ENCODE measurements around the gene CLEC17A.
"Not testable (repeated sequence)": the region's sequence is repeated elsewhere in the genome, so short reads cannot be mapped to it uniquely, and the experiment has no call there.

The CLEC17A gene

DNA sequence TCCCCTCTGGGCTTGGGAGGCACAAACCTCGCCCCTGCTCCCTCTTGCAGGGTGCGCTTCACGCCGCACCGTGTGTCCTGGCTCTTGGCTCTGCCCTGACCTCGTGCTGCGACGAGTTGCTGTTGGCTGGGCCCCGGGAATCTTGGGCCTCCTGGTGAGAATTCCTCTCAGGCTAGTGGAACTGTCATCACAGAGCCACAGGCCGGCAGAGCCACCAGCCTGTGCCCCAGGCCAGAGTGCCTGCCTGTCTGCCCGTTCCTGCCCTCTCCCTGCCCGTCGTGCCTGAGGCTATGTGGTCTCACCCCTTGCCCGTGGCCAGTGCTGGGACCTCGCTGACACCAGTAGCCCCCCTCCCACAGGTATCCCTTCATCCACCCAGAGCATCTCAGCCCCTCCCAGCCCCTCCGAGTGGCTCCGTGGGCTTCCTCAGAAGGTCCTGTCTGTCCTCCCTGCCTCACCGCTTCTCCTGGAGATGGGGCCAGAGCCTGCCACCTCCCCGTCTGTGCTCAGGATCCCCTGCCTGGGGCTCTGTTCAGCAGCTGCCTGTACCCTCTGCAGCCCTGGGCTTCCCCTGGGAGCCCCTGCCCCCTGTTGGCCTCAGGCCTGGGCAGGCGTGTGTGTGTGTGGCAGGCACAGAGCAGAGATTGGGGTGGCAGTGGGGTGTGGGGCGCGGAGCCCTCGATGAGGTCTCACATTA is 24.4 kb upstream of the CLEC17A start:
- DNase-seq (ENCODE audit: low read depth in 2 of 2, low spot score in 1 of 2), result no peak

DNA sequence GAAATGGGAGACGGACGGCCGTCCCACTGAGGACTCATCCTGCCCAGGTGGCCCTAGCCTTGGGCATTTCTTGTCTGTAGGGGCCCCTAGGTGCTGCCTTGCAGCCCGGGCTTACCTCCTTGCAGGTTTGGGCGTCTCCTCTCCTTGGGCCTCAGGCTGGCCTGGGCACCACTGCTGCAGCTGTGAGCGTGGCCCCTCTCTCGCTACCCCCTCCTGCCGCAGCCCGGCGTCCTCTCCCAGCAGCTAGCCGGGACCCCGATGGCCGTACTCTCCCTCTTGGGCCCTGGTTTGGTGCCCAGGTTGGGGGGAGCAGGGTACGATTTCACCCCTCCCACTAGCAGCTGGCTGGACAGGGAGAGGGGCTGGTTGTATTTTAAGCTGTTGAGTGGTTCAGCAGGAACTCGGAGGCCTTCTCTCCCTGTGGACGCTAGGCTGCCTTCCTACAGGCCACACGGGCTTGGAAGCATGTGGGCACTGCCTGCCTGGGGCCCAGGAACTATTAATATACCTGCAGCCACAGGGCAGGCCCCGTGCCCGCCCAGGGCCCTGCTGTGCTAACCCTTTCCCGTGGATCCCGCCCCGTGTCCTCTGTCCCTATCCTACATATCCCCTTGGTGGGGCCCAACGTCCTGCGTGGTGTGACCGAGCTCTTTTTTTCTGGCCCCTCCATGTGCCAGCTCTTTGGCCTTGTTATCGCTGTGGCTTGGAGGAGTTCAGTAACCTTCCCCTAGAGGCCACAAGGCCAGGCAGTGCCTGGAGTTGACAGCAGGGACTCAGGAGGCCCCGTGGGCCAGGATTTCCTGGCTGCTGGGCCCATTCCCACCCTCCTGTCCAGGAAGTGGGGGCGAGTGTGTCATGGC is 22.7 kb upstream of the CLEC17A start:
- DNase-seq (ENCODE audit: low read depth in 2 of 2, low spot score in 1 of 2), result no peak

DNA sequence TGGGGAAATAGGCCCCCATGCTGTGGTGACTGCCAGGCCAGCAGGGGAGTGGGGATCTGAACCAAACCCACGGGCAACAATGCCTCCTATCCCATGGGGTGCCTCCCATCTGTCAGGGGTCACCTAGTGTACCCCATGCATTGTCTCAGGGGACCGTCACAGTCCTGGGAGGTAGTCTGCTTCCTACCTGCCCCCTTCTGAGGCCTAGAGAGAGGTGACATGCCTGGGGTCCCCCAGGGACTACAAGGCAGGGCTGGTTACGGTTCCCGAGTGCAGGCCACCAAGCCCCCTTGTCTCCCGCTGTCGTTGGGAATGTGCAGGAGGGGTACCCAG is 22.1 kb upstream of the CLEC17A start:
- DNase-seq (ENCODE audit: low read depth in 2 of 2, low spot score in 1 of 2), result no peak

DNA sequence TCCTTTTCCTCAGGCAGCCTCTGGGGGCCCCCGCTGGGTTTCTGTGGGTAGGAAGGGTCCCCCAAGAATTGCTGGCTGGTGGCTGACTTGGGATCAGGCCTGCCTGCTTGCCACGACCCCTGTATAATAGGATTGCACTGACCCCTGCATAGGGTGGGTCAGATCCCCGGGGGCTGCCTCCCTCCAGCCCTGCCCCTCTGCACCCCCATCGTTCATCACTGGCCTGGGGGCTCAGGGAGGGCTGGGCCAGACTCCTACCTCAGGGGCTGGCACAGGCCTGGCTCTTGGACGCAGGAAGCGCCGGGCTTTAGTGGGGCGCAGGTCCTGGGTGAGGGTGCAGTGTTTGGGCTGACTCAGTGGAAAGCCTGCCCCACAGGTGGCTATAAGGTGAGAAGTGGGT is 21.6 kb upstream of the CLEC17A start:
- DNase-seq (ENCODE audit: low read depth in 2 of 2, low spot score in 1 of 2), result no peak

DNA sequence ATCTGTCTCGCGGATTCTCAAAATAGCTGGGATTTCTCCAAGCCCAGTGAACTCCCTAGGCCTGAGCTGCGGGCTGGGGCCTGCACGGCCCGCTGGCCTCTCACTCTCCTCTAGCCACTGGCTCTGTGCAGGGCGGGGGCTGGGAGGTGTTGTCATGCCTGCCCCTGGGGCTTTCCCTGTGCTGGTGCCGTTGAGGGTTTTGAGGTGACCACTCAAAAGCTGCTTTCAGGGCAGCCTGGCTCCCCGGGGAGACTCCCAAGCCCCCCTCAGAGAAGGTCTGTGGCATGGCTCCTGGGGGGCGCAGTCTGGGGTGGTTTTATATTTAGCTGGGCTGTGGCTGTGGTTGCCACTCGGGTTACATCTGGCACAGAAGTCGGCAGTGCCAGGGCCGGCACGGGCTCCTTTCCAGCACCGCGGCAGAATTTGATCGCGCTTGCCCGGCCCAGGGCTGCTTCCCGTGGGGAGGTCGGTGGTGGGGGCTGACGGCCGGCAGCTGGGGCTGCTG is 21.0 kb upstream of the CLEC17A start:
- no peak for DNase-seq (ENCODE audit: low read depth in 2 of 2, low spot score in 1 of 2)

DNA sequence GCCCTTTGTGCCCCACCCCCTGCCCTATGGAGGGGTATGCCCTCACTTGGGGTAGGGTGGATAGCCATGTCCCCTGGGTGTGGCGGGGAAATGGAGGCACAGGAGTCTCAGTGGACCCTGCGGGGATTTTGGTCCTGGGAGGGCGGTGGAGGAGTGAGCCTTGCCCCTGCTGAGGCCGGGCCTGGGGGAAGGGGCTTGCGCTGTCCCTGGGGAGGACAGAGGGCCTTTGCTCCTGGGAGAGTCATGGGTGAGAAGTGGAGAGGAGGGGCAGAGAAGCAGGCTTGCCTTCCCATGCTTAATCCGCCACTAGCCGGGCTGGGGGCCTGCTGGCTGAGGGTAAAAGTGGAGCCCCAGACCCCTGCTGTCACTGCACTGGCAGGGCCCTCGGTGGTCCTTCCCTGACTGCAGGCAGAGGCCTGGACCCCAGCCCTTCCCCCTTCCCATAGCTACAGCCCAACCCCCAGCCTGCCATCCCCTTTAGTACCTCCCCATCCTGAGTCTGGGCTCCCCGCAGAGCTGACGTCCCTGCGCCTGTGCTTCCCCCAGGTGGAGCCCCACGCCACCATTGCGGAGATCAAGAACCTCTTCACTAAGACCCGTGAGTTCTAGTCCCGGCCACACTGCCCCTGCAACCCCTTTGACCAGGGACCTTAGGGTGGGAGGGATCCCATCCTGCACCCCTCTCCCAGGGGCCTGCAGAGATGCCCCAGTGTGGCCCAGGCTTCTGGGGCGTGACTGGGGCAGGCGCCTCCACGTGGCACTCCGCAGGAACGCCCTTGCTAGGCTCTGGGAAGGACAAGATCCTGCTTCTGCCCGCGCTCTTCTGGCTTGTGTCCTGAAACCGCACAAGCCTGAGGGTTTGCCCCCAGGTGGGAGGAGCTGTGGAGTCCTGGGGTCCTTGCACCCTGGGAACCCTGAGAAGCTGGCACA is 20.0 kb upstream of the CLEC17A start:
- no peak for DNase-seq (ENCODE audit: low read depth in 2 of 2, low spot score in 1 of 2)

DNA sequence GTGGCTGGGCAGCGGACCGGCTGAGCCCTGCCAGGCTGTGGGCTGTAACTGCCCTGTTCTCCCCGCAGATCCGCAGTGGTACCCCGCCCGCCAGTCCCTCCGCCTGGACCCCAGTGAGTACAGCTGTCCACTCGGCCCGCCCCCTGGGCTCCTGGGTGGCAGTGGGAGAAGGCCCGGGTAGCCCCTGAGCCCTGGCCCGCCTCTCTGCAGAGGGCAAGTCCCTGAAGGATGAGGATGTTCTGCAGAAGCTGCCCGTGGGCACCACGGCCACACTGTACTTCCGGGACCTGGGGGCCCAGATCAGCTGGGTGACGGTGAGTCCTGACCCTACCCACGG is 19.3 kb upstream of the CLEC17A start:
- DNase-seq (ENCODE audit: low read depth in 2 of 2, low spot score in 1 of 2), result no peak

DNA sequence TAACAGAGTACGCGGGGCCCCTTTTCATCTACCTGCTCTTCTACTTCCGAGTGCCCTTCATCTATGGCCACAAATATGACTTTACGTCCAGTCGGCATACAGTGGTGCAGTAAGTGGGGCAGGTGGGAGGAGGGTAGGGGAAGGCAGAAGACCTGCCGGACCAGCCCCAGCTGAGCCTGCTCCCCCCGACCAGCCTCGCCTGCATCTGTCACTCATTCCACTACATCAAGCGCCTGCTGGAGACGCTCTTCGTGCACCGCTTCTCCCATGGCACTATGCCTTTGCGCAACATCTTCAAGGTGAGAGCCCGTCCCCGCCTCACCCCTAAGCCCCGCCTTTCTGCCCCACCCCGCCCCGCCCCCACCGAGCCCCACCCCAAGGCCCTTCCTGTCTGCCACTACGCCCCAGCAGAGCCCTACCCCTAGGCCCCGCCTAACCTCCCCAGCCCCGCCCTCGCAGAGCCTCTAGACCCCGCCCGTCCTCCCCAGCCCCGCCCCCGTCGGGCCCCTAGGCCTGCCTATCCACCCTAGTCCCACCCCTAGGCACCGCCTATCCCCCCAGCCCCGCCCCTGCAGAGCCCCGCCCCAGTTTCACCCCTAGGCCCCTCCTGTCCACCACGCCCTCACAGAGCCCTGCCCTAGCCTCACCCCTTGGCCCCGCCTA is 18.8 kb upstream of the CLEC17A start:
- no peak for DNase-seq (ENCODE audit: low read depth in 2 of 2, low spot score in 1 of 2)

DNA sequence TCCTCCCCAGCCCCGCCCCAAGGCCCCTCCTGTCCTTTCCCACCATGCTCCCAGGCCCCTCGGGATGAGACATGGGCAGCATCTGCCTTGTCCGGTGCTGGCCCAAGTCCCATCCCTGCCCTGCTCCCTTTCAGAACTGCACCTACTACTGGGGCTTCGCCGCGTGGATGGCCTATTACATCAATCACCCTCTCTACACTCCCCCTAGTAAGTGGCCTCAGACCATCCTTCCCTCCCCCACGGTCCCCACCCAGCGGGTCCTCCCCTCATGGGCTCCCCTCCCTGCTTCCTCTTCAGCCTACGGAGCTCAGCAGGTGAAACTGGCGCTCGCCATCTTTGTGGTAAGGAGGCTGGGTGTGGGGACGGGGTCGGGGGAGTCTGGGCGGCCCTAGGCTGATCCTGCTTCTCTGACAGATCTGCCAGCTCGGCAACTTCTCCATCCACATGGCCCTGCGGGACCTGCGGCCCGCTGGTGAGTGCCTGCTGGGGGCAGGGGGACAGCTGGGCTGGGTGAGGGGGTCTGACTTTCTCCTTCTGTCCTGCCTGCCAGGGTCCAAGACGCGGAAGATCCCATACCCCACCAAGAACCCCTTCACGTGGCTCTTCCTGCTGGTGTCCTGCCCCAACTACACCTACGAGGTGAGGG is 18.1 kb upstream of the CLEC17A start:
- DNase-seq (ENCODE audit: low read depth in 2 of 2, low spot score in 1 of 2), result not testable (repeated sequence)

DNA sequence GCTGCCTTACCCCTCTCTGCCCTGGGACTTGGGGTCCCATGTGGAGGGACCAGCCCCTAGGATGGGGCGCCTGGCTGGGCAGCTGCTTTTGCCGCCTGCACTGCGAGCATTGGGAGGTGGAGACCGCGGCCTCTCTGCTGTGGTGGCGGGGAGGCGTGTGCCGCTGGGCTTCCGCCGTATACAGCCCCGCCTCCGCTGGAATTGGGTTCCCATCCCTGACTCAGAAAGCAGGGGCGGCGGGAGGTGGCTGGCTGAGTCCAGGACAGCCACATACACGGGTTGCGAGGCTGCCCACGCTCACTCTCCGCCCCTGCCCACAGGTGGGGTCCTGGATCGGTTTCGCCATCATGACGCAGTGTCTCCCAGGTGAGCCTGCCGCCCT is 17.6 kb upstream of the CLEC17A start:
- no peak for DNase-seq (ENCODE audit: low read depth in 2 of 2, low spot score in 1 of 2)

DNA sequence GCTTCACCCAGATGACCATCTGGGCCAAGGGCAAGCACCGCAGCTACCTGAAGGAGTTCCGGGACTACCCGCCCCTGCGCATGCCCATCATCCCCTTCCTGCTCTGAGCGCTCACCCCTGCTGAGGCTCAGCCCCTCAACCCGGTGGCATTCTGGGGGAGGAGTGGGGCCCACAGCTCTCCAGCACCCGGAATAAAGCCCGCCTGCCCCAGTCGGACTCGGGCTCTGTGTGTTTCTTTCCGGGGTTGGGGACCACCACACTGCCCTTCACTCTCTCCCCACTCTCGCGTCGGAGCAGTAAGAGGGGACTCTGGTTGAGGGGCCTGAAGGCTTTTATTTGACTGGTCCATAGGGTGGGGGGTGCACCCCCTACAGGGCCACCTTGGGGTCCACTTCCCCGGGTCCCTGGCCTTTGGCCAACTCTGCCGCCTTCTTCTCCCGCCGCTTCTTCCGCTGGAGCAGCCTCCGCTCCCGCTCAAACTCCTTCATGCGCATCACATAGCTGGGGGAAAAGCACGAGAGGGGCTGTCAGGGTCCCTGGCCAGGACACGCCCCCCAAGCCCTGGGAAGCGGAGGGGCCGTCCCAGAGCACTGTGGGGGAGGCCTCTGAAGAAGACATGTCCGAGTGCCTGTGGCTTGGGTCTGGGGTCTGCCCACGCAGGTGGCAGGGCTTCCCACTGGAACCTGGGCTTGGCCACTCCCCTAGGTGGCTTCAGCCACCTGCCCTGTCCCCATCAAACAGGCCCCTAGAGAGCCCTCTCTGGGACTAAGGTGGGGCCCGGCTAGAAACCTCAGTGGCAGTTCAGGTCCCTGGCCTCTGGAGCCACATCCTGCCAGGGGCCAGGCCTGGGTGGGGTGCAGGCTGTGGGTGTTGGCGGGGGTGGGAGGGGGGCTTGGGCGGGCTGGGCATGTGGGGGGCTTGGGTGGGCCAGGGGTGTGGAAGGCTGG is 16.8 kb upstream of the CLEC17A start:
- DNase-seq (ENCODE audit: low read depth in 2 of 2, low spot score in 1 of 2), result no peak

DNA sequence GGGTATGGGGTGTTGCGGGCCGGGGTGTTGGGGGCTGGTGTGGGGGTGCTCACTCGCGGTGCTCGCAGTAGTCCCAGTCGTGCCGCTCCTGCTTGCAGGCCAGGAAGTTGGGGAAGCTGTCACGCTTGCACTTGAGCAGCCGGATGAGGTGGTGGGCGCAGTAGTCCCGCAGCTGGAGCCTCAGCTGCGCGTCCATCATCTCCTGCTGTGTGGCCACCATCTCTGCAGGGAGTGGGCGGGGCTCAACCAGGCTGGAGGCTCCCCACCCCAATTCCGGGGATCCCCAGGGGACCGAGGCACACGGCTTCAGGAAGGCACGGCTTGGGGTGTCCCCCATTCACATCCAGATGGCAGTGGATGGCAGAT is 16.2 kb upstream of the CLEC17A start:
- no peak for DNase-seq (ENCODE audit: low read depth in 2 of 2, low spot score in 1 of 2)

DNA sequence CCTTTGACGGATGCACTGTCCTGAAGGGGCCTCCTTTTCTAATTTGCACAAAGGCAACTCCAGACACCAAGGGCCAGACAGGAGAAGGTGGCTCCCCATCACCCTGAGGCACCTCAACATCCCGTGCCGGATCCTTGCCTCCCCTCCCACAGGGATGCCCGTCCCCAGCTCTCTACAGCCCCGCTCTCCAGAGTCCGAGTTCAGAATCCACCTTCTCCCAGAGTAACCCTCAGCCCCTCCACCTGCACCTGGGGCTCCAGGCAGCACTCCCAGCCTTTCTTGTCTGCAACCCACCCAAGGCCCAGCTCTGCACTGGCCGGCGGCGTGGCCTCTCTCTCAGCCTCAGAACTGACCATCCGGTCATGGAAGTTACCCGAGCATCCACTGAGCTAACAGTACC is 15.8 kb upstream of the CLEC17A start:
- DNase-seq (ENCODE audit: low read depth in 2 of 2, low spot score in 1 of 2), result no peak

DNA sequence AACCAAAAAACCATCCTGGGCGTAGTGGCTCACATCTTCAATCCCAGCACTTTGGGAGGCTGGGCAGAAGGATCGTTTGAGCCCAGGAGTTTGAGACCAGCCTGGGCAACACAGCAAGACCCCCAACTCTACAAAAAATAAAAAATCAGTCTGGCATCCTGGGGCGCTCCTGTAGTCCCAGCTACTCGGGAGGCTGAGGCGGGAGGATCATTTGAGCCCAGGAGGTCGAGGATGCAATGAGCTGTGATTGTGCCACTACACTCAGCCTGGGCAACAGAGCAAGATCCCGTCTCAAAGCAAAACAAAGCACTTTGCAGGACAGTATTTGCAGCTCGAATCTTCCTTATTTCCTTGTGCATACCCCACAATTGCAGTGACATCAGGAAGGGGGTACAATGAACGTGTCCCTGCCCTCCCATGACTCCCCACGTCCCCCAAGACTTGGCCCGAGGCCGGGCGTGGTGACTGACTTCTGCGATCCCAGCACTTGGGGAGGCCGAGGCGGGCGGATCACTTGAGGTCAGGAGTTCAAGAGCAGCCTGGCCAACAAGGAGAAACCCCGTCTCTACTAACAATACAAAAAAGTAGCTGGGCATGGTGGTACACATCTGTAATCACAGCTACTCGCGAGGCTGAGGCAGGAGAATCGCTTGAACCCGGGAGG is 11.9 kb upstream of the CLEC17A start:
- DNase-seq (ENCODE audit: low read depth in 2 of 2, low spot score in 1 of 2), result no peak

DNA sequence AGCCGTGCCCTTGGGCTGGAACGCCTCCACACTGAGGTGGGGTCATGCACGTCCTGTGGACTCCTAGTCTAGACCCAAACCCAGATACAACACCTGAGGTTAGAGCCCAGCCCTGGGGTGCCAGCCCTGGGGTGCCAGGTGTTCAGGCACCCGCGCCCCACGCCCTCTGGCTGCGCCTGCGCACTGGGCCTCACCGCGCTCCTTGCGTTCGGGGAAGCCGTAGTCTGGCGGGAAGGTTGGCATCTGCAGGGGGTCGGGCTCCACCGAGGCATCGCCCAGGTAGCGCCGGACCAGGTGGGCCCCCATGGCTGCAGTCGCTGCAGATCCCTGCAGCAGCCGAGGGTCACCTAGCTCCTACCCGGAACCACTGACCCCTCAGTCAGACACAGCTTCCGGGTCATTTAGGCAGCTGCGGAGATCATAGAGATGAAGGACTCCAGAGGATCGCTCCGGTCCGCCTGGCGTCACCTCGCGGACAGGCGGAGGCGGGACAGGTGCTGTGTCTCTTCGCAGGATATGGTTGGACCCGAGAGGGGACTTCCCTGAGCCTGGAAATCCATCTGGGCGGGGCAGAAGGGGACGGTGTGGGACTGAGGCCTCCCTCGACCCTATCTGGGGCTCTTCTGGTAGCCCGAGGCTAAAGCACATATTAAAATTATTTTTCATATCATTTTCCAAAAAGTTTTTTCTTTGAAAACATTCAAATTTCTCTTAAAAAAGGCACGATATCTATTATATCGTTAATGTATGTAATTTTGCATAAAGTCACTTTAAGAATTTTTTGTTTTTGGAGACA is 11.0 kb upstream of the CLEC17A start, which contains the start of gene NDUFB7:
Gene NDUFB7, minus strand, starts transcription at position 372 of the 796 bp plus-strand sequence. Its CDS starts 66 bp downstream, at position 306.
- DNase-seq (ENCODE audit: low read depth in 2 of 2, low spot score in 1 of 2), result peak; percentile 59 to 75

DNA sequence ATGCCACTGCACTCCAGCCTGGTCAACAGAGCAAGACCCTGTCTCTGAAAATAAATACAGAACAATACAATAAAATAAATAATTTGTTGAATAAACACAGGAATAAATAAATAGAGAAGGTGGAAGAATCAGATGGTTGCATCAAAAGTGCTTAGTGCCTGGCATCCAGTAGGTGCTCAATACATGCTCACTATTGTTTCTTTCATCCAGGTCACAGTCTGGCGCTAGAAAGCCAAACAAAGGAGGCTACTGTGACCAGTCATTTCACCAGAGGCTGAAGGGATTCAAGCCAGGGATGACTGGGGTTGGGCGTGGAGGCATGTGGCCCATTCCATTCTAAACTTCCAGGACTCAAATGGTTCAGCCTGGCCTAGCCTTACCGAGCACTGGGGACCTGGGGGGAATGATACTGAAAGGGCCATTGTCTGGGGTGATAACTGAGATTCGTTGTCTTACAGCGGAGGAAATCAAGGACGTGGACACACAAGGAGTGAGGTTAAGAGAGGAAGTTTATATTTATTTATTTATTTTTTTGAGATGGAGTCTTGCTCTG is 7.4 kb upstream of the CLEC17A start:
- DNase-seq (ENCODE audit: low read depth in 2 of 2, low spot score in 1 of 2), result no peak

DNA sequence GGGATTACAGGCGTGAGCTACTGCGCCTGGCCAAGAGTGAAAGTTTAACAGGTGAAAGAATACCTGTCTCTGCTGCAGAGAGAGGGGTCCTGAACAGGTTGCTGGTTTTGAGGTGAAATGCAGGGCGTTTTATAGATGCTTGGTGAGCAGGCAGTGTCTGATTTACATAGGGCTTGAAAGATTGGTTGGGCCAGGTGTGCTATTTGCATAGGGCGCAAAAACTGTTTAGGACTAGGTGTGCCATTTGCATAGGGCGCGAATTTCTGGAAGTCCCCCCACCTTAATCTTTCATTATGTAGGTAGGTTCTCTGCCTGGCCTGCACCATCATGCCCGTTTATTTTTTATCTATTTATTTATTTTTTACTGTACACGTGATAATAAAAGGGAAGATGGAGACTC is 6.5 kb upstream of the CLEC17A start:
- DNase-seq (ENCODE audit: low read depth in 2 of 2, low spot score in 1 of 2), result no peak

DNA sequence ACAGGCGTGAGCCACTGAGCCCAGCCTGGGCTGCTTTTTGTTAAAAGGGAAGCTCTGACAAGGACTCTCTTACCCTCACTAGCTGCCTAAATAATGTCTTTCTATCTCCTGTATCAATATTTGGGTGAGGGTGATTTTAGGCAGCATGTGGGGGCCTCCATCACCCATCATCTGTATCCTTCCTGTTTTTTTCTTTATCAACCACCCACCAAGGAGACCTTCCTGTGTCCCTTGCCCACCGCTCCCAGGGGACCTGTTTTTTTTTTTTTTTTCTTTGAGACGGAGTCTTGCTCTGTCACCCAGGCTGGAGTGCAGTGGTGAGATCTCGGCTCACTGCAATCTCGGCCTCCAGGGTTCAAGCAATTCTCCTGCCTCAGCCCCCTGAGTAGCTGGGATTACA is 5.6 kb upstream of the CLEC17A start:
- DNase-seq (ENCODE audit: low read depth in 2 of 2, low spot score in 1 of 2), result no peak

All from stimulated activated CD8-positive, alpha-beta memory T cell treated with anti-CD3 and anti-CD28 coated beads, Interleukin-4, amount 100 ng/mL, for 1 hour (primary cell).